GM12878 (cell line): Measurements from ENCODE around the gene LSR. TPM values are rescaled to one million over a fixed set of nuclear protein-coding genes. Genes with fewer than 3 reads are reported as not detected.

Experiments used
- CBX5 ChIP-seq: sonication (generic); IDR thresholded peaks from 2 replicates; pipeline ENCODE4 v1.6.1; 2016; ENCODE audit warnings: low read depth, moderate library complexity, mild to moderate bottlenecking, inconsistent platforms
- CHD1 ChIP-seq: IDR thresholded peaks from 2 replicates; pipeline ENCODE4 v1.6.1; 2012; ENCODE audit warnings: low read depth, low read length, improper control_type of control experiment
- CREB1 ChIP-seq: IDR thresholded peaks from 2 replicates; pipeline ENCODE4 v1.6.1; 2012; ENCODE audit warnings: low read depth, mild to moderate bottlenecking, inconsistent platforms
- CTCF ChIP-seq, 3 experiments: IDR thresholded peaks in 2 of 3; conservative IDR thresholded peaks in 1 of 3; 2 replicates each; pipeline ENCODE4 v1.5.1; 2011; ENCODE audit warnings: low read depth in 3 of 3, low read length in 3 of 3, mild to moderate bottlenecking in 3 of 3, control low read depth in 2 of 3, moderate library complexity in 2 of 3, inconsistent platforms in 1 of 3, mixed read lengths in 1 of 3; ENCODE audit not compliant: control insufficient read depth in 2 of 3, insufficient read depth in 1 of 3; ENCODE audit errors: extremely low read depth in 1 of 3
- E2F4 ChIP-seq: IDR thresholded peaks from 2 replicates; pipeline ENCODE4 v1.6.1; 2012; ENCODE audit warnings: low read depth, low read length, improper control_type of control experiment
- EZH2 ChIP-seq: IDR thresholded peaks from 2 replicates; pipeline ENCODE4 v1.6.1; 2012; ENCODE audit warnings: low read depth, mild to moderate bottlenecking, control low read depth, inconsistent platforms, low read length, borderline replicate concordance; ENCODE audit not compliant: control insufficient read depth
- FOS ChIP-seq: IDR thresholded peaks from 3 replicates; pipeline ENCODE4 v1.6.1; 2011; ENCODE audit warnings: borderline replicate concordance; ENCODE audit not compliant: insufficient read length; ENCODE audit errors: extremely low read depth
- HCFC1 ChIP-seq: fragments of 150-350 bp; IDR thresholded peaks from 2 replicates; pipeline ENCODE4 v1.6.1; 2014; ENCODE audit warnings: low read length
- JUND ChIP-seq: IDR thresholded peaks from 2 replicates; pipeline ENCODE4 v1.6.1; 2012; ENCODE audit warnings: low read depth, mild to moderate bottlenecking, low read length, improper control_type of control experiment, moderate library complexity
- NFIC ChIP-seq: IDR thresholded peaks from 2 replicates; pipeline ENCODE4 v1.6.1; 2012; ENCODE audit warnings: low read depth, mild to moderate bottlenecking, inconsistent platforms, low read length, moderate library complexity
- NR2C1 ChIP-seq: fragments of 450-650 bp; IDR thresholded peaks from 2 replicates; pipeline ENCODE4 v1.6.1; 2017; ENCODE audit warnings: antibody characterized with exemption, mild to moderate bottlenecking, moderate library complexity
- PAX5 ChIP-seq: IDR thresholded peaks from 2 replicates; pipeline ENCODE4 v1.6.1; 2011; ENCODE audit warnings: low read depth, low read length, borderline replicate concordance
- RAD21 ChIP-seq: IDR thresholded peaks from 2 replicates; pipeline ENCODE4 v1.6.1; 2011; ENCODE audit warnings: mild to moderate bottlenecking, low read depth, low read length, moderate library complexity; ENCODE audit not compliant: insufficient read depth
- SRF ChIP-seq, 2 experiments: IDR thresholded peaks; 2 replicates each; pipeline ENCODE4 v1.6.1; 2011; ENCODE audit warnings: low read depth in 2 of 2, low read length in 2 of 2, mild to moderate bottlenecking in 1 of 2, moderate library complexity in 1 of 2
- SUPT20H ChIP-seq: IDR thresholded peaks from 2 replicates; pipeline ENCODE4 v1.6.1; 2011; ENCODE audit warnings: low read depth, mild to moderate bottlenecking, low read length, moderate library complexity, borderline replicate concordance; ENCODE audit not compliant: control insufficient read depth
- TAF1 ChIP-seq: IDR thresholded peaks from 2 replicates; pipeline ENCODE4 v1.6.1; 2011; ENCODE audit warnings: mild to moderate bottlenecking, low read depth, low read length, borderline replicate concordance
- TCF12 ChIP-seq: IDR thresholded peaks from 2 replicates; pipeline ENCODE4 v1.6.1; 2011; ENCODE audit warnings: low read depth, mild to moderate bottlenecking, low read length
- TCF3 ChIP-seq: IDR thresholded peaks from 2 replicates; pipeline ENCODE4 v1.6.1; 2012; ENCODE audit warnings: low read depth, mild to moderate bottlenecking, low read length, borderline replicate concordance; ENCODE audit not compliant: insufficient read depth
- ZNF24 ChIP-seq: fragments of 450-650 bp; IDR thresholded peaks from 2 replicates; pipeline ENCODE4 v1.6.1; 2017; ENCODE audit warnings: antibody characterized with exemption, mild to moderate bottlenecking
- polyA plus RNA-seq, 11 experiments: library from polyadenylated mRNA; depleted of rRNA in 4 of 11; unstranded in 6 of 11; stranded (reverse) in 5 of 11; fragments of >200 nt; fragmentation: Nextera tagmentation in 4 of 11; fragmentation: Illumina TruSeq in 1 of 11; extraction: Ambion mirVana in 4 of 11; extraction: Trizol in 1 of 11; gene quantifications; 1 replicate in 1 of 11; 2 replicates in 10 of 11; pipeline versions ENCODE4 v1.2.1 to v1.2.3, GENCODE V29; 2011 to 2016; ENCODE audit warnings: inconsistent platforms in 2 of 11, missing spikeins in 2 of 11, low read depth in 1 of 11
- total RNA-seq, 4 experiments: library from RNA; depleted of rRNA in 3 of 4; stranded (reverse); fragments of >200 nt in 3 of 4; fragmentation: Illumina TruSeq in 1 of 4; extraction: Trizol in 1 of 4; gene quantifications; 2 replicates each; pipeline versions ENCODE4 v1.2.1 to v1.2.3, GENCODE V29; 2013 to 2021
- TF ChIP-seq, protein P1 (sequence below): fragments of 150-350 bp; IDR thresholded peaks from 2 replicates; pipeline ENCODE4 v1.6.1; 2014; ENCODE audit warnings: mild to moderate bottlenecking, low read depth, low read length
- TF ChIP-seq, protein P2 (sequence below): fragments of 450-650 bp; conservative IDR thresholded peaks from 2 replicates; pipeline ENCODE4 v1.6.1; 2017; ENCODE audit warnings: mild to moderate bottlenecking, moderate library complexity
- TF ChIP-seq, protein P3 (sequence below): fragments of 450-650 bp; IDR thresholded peaks from 2 replicates; pipeline ENCODE4 v1.6.1; 2017; ENCODE audit warnings: borderline replicate concordance

Gene LSR
- total and polyA plus RNA-seq, 10 of the 15 experiments (the other 5 are each of a cell fraction or from before 2014, with no cell fraction given): 0.26 to 53.9 (median 26.3) TPM

- TF ChIP-seq E2F4 (no peak), FOS (no peak), CHD1 (no peak), TCF3 (peak; percentile 75), RAD21 (peak; percentile 61), HCFC1 (no peak), CBX5 (no peak), TAF1 (no peak), CTCF (IDR thresholded peaks at IDR 0.05 in 2 of 3, conservative IDR thresholded peaks at IDR 0.05 in 1 of 3; ENCODE audit: control insufficient read depth in 2 of 3, extremely low read depth in 1 of 3, insufficient read depth in 1 of 3, low read depth in 3 of 3, low read length in 3 of 3) (peak; percentile 69 to 86 (median 77); a peak in 4 of 6 replicates), SRF (IDR thresholded peaks at IDR 0.05; ENCODE audit: low read depth in 2 of 2, low read length in 2 of 2) (no peak), EZH2 (no peak), PAX5 (peak; percentile 45; the same call in 1 of the 2 replicates), JUND (peak; percentile 34; the same call in 1 of the 2 replicates), ZNF24 (no peak), TCF12 (0 out of 2 replicates have a peak, but pooled peaks have one; percentile 10), CREB1 (no peak), SUPT20H (no peak), NR2C1 (no peak), NFIC (no peak; the same call in 1 of the 2 replicates)
- TF ChIP-seq, protein P1, sequence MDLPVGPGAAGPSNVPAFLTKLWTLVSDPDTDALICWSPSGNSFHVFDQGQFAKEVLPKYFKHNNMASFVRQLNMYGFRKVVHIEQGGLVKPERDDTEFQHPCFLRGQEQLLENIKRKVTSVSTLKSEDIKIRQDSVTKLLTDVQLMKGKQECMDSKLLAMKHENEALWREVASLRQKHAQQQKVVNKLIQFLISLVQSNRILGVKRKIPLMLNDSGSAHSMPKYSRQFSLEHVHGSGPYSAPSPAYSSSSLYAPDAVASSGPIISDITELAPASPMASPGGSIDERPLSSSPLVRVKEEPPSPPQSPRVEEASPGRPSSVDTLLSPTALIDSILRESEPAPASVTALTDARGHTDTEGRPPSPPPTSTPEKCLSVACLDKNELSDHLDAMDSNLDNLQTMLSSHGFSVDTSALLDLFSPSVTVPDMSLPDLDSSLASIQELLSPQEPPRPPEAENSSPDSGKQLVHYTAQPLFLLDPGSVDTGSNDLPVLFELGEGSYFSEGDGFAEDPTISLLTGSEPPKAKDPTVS: no peak
- TF ChIP-seq, protein P2, sequence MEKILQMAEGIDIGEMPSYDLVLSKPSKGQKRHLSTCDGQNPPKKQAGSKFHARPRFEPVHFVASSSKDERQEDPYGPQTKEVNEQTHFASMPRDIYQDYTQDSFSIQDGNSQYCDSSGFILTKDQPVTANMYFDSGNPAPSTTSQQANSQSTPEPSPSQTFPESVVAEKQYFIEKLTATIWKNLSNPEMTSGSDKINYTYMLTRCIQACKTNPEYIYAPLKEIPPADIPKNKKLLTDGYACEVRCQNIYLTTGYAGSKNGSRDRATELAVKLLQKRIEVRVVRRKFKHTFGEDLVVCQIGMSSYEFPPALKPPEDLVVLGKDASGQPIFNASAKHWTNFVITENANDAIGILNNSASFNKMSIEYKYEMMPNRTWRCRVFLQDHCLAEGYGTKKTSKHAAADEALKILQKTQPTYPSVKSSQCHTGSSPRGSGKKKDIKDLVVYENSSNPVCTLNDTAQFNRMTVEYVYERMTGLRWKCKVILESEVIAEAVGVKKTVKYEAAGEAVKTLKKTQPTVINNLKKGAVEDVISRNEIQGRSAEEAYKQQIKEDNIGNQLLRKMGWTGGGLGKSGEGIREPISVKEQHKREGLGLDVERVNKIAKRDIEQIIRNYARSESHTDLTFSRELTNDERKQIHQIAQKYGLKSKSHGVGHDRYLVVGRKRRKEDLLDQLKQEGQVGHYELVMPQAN: peak; percentile 68
- TF ChIP-seq, protein P3, sequence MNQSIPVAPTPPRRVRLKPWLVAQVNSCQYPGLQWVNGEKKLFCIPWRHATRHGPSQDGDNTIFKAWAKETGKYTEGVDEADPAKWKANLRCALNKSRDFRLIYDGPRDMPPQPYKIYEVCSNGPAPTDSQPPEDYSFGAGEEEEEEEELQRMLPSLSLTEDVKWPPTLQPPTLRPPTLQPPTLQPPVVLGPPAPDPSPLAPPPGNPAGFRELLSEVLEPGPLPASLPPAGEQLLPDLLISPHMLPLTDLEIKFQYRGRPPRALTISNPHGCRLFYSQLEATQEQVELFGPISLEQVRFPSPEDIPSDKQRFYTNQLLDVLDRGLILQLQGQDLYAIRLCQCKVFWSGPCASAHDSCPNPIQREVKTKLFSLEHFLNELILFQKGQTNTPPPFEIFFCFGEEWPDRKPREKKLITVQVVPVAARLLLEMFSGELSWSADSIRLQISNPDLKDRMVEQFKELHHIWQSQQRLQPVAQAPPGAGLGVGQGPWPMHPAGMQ: no peak
These were observed 1.1 kb upstream of the LSR start (continued) for GRCh38 chr19:35247526-35248309.
